Activated gamma-delta T cell treated with Interleukin-2 at 50 U/mL for 16 hours (primary cell): ENCODE data around the gene HOXD4.
A peak's percentile ranks its signal among the peaks of the same experiment; 100 is the strongest.

ENCODE experiments used
- DNase-seq: peaks from one replicate; pipeline ENCODE4 v3.0.0-alpha.2; 2020

HOXD4 gene

DNA sequence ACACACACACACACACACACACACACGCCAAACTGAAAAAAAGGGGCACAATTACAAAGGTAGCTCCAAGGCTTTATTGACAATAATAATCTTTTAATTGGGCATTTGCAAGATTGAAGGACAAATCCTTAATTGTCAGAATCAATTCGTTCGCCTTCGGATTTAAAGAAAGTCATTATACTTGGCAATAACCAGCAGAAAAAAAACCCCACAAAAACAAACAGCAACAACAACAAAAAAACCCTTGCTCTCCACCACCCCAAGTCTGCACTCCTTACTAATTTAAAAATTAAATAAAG, 23.6 kb upstream of the HOXD4 start:
- no peak for DNase-seq

DNA sequence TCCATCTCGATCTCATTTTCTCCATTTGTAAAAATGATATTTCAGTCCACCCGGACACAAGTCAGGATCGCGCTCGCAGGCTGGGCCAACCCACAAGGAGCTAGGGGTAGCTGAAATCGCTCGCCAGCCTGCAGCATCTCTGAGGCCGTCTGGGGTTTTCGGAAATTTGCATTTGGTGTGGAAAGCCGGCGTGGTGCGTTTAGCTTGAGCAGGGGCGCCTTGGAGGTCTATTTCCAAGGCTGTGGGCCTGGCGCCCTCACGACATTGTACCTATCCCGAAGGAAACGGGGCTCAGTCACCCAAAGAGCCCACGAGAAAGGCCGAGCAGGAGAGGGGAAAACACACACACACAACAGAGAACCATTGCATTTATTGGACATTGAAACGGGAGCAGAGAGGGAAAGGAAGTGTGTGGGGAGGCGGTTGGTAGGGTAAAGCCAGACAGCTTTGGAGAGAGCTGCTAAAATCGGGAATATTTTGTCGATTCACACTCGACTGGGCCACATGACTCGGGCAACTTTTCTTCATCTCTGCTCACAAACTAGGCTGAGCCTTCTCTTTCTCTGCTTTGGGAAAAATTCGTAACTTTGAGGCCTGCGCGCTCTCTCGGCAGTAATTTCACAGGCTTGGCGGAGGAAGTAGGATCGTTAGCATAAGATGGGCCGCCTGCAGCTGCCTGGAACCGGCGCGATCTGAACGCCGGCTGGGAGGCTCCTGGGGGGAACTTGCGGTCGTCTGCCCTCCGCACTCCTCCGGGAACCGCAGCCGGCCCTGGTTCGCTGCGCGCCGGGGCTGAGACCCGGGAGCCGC, 23.0 kb upstream of the HOXD4 start:
- no peak for DNase-seq

DNA sequence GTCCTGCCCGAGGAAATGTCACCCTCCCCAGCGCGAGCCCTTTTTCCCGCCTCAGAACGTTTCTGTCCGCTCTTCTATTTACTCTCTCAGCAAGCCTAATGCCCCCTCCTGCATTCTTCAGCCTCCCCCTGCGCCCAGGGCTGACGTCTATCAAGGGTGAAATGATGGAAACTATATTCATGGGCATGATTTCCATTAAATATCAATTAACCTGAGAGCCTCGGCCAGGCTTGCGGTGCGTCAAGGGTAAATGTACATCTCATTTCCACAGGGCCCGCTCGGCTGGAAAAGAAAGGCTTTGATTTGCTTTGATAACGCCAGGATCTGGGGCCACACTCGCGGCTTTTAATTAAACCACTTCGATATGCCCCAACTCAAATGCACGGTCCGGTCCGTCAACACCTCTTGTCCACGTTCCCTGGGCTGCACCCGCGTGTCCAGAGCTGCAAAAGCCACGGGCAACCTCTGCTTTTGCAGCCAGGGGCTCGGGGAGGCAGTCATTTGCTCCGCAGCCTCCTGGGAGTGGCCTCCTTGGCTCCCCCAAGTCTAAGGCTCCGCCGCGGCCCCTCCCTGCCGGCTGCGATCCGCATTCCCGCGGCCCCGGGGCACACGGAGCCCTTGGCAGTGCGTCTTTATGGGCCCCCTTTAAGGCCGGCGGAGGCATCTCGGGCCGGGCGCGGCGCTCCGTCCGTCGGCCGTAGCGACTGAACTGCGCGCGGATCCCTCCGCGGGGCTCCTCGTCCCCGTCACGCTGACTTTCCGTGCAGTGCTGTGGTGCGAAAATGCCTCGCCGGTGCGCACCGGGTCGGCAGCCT, 22.2 kb upstream of the HOXD4 start, which contains the start of gene HOXD8:
HOXD8 (plus strand) TSS at position 724 of the 815 bp plus-strand sequence. CDS start 662 bp downstream, outside the sequence.
- DNase-seq = no peak

GRCh38 chr2:176129813-176130146, 21.6 kb upstream of the HOXD4 start:
- no peak for DNase-seq

- no peak for DNase-seq
Measured at GRCh38 chr2:176130147-176130956, 21.0 kb upstream of the HOXD4 start.

GRCh38 chr2:176130957-176131847, 20.1 kb upstream of the HOXD4 start:
- DNase-seq = no peak

GRCh38 chr2:176131848-176132158, 19.5 kb upstream of the HOXD4 start:
- no peak for DNase-seq

DNA sequence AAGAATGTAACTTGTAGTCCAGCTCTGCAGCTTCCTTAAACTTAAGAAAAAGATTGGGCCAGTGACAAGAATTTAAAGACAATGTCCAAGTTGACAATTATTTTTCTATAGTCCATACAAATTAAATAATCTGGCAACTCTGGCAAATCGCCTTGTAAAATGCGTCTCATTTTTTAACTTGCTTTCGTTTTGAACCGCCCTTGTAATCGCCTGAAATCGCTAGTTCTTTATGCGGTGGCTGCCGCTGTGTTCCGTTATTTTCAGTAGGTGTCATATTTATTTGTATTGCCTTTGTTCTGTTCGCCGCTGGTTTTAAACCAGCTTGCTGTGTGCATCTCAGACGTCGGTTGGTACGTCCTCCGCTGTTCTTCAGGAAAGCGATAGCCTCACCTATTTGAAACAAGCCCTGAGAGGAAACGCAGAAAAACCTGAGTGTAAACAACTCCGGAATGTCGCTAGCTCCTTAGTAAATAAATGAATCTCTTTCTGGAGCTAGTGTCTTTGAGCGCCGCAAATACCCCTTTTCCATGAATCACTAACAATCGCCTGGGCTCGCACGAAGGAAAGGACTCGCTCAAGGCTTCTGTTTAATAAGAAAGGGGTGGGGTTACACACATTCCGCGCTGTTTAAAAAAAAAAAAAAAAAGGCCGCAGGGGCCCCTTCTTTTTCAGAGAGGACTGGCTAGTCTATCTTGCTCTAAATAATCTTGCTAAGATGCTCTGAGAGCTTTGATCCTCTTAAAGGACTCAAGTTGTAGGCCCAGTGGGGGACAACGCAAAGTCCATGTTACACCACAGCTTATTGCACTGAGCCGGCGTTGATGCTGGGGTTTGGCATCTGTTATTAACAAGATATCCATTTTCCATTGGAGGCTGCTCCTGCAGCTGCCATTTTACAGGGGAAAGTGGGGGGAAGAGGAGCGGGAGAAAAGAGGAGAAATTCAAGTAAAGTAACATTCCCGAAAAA, 18.9 kb upstream of the HOXD4 start:
- DNase-seq = no peak

GRCh38 chr2:176133389-176133788, 18.0 kb upstream of the HOXD4 start:
- DNase-seq = no peak

GRCh38 chr2:176134035-176134434, 17.3 kb upstream of the HOXD4 start:
- DNase-seq = no peak

GRCh38 chr2:176135035-176135440, 16.3 kb upstream of the HOXD4 start:
- no peak for DNase-seq

- DNase-seq = no peak
Measured at GRCh38 chr2:176136374-176137251, 14.7 kb upstream of the HOXD4 start.

DNA sequence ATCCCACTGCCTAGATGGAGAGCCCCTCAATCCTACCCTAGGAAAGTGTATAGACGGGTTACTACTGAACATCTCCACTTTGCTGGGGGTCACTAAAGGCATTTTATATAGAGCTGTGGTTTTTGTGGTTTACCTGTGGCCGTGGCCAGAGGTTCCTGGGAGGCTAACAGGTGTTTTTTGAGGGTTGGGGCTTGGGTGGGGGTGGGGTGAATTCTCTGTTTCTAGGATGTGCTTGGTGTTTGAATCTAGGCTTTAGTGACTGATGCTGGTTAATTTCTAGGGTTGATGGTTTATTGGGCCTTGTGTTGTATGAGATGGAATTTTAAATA, 14.1 kb upstream of the HOXD4 start:
- DNase-seq = no peak

DNA sequence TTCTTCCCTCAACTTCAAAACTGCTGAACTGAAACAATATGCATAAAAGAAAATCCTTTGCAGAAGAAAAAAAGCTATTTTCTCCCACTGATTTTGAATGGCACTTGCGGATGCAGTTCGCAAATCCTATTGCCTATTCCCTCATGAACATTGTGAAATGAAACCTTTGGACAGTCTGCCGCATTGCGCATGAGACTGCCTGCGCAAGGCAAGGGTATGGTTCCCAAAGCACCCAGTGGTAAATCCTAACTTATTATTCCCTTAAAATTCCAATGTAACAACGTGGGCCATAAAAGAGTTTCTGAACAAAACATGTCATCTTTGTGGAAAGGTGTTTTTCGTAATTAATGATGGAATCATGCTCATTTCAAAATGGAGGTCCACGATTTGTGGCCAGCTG, 13.4 kb upstream of the HOXD4 start:
- DNase-seq = no peak

DNA sequence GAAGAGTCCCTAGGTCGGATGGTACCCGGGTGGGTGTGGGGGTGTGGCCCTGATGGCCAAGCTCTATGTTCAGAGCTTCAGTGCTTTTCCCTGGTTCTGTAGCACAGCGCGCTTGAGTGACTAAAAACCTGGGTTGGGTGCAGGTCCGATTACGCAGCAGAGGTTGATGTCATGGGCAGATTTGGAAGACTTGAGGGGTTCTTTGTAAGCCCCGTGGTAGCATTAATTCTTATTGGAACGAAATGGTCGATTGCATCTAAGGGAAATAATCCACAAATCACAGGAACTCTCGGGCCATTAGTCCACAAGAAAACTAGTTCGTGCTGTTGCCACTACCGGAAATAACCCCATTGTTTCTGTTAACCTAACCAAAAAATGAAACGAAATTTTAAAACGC, 12.8 kb upstream of the HOXD4 start:
- no peak for DNase-seq

GRCh38 chr2:176138923-176139660, 12.3 kb upstream of the HOXD4 start:
- DNase-seq = no peak

- no peak for DNase-seq
Measured at GRCh38 chr2:176139661-176140512, 11.5 kb upstream of the HOXD4 start.

DNA sequence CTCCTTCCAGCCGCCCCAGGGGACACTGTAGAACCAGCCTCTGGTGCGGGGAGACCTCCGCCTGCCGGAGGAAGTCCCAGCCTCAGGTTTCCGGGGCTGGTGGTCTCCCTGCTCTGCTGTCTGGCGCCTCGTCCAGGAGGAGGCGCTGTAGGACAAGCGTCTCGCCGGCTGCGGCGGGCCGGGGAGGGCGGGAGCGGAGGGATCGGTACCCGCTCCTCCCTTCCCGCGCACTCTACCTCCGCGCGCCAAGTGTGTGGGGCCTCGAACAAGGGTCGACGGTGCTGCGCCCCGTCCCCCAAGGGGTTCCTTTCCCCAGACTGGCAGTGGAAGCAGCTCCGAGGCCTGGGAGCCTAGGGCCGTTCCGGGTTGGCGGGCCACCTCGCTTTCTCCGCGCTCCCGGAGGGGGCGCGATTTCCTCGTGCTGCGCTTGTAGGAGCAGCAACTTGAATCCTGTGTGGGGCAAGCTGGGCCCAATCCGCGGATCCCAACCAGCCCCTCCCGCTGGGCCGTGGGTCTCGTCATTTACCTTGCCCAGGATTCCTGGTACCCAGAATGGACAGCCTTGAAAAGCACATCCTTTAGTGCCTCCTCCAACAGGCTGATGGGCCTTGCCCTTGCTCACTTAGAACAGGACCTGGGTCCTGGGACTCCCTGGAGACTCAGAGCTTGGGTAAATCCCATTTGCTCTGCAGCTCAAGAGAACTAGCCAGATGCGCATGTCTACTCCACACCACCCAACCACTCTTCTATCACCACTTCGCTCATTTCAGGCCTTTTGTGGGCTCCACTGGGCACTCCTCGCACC, 10.6 kb upstream of the HOXD4 start:
- peak; percentile 46 for DNase-seq
